GM08714 (cell line): ENCODE measurements around the gene DOCK1.

Experiments used
- H3K4me3 ChIP-seq: fragments of 200-500 bp; sonication (Bioruptor generic); 2 replicates; pipeline ENCODE4 v1.5.1; 2014; ENCODE audit warnings: mild to moderate bottlenecking, low read length, inconsistent platforms
- ZNF274 ChIP-seq: IDR thresholded peaks from 2 replicates; pipeline ENCODE4 v1.6.1; 2012; ENCODE audit warnings: mild to moderate bottlenecking, low read depth, low read length

The DOCK1 gene

GRCh38 chr10:127459918-127460317 lies 554.7 kb downstream of the DOCK1 start:
- no peak for TF ChIP-seq ZNF274
- H3K4me3 ChIP-seq: no peak overlapping the region

- no peak overlapping the region for H3K4me3 ChIP-seq
- no peak for TF ChIP-seq ZNF274
Observed at GRCh38 chr10:127462643-127463295, 557.5 kb downstream of the DOCK1 start.

GRCh38 chr10:127463548-127463947 lies 558.3 kb downstream of the DOCK1 start:
- TF ChIP-seq ZNF274: no peak
- no peak overlapping the region for H3K4me3 ChIP-seq

GRCh38 chr10:127464561-127464960 lies 559.3 kb downstream of the DOCK1 start:
- H3K4me3 ChIP-seq: no peak overlapping the region
- TF ChIP-seq ZNF274: no peak

DNA sequence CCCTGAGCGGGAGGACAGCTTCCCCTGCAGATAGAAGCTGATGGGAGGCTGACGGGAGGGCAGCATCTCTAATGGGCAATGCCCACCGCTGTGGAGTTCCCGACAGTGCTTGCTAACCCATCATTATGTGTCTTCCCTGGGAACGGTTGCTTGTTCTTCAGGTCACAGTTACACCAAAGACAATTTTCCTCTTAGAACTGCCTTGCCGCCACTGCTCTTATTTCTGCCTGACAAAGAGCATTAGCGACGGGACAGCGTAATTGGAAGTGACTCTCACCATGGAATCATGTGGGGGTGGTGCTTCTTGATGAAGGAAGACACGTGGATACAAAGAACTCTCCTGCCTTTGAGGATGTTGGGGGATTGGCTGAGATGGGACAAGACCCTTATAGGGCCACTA lies 562.6 kb downstream of the DOCK1 start:
- TF ChIP-seq ZNF274: no peak
- no peak overlapping the region for H3K4me3 ChIP-seq

- TF ChIP-seq ZNF274: no peak
- H3K4me3 ChIP-seq: no peak overlapping the region
Observed at GRCh38 chr10:127468632-127469031, 563.4 kb downstream of the DOCK1 start.

DNA sequence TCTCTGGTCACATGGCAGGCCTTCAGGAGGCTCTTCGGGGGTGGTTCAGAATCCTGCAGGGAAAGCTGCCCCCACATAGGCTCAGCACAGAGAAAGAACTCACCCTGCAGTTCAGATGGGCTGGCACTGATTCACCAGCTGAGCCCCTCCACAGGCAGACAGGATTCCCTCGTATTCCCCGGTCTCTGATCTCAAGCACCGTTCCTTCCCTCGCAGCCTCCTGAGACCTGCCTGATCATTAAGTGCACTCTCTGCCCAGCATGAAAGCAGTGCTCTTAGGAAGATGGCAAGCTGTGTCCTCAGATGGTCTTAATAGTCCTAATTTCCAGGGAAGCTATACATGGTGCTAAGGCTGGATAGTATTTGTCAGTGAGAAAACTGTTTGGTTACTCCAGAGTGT lies 565.7 kb downstream of the DOCK1 start:
- no peak for TF ChIP-seq ZNF274
- no peak overlapping the region for H3K4me3 ChIP-seq

- no peak for TF ChIP-seq ZNF274
- H3K4me3 ChIP-seq: no peak overlapping the region
Observed at GRCh38 chr10:127472976-127473375, 567.7 kb downstream of the DOCK1 start.

DNA sequence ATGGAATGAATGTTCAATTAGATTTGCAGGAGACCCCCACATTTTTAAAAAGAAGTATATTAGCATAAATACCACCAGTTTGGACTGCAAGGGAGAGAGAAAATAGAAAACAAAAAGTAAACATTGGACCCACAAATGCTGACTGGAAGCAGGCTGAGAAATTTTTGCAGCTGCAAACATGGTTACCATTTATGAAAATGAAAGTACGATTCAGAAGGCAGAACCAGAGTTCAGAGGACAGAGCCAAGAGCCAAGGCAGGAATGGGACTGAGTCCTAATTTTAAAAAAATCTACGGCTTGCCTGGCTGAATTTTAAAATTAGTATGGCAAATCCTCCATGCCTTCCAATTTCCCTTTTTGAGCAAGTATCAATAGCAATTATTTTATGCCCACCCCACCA lies 569.3 kb downstream of the DOCK1 start:
- no peak overlapping the region for H3K4me3 ChIP-seq
- no peak for TF ChIP-seq ZNF274

GRCh38 chr10:127485153-127485857 lies 580.1 kb downstream of the DOCK1 start:
- H3K4me3 ChIP-seq: no peak overlapping the region
- TF ChIP-seq ZNF274: no peak

- no peak overlapping the region for H3K4me3 ChIP-seq
- TF ChIP-seq ZNF274: no peak
Observed at GRCh38 chr10:127486355-127486754, 581.1 kb downstream of the DOCK1 start.

DNA sequence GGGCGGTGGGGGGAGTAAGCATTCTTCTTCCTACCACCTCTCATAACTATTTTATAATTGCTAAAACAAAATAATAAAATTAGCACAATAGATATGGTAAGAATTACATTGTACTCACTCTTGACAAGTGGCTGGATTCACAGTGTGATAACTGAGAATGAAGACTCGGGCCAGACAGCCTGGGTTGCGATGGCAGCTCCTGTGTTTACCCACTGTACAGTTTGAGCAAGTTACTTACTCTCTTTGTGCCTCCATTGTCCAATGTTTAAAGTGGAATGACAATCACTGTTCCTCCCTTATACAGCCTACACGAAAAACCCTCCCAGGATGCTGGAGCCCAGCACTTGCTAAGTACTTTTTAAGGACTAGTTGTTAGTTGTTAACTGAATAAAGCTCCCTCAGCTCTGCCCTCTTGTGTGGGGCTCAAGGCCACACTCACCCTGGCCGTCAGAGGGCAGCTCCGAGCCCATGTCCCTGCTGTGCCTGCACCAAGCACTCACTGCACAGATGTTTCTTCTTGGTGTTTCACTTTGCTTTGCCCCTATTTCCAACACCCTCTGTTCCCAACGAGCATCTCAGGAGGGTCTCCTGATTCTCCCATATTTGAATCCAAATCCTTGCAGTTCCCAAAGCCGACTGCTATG lies 587.5 kb downstream of the DOCK1 start:
- no peak overlapping the region for H3K4me3 ChIP-seq
- no peak for TF ChIP-seq ZNF274

- H3K4me3 ChIP-seq: no peak overlapping the region
- no peak for TF ChIP-seq ZNF274
Observed at GRCh38 chr10:127496035-127496434, 590.8 kb downstream of the DOCK1 start.

GRCh38 chr10:127497685-127498084 lies 592.5 kb downstream of the DOCK1 start:
- TF ChIP-seq ZNF274: no peak
- no peak overlapping the region for H3K4me3 ChIP-seq

GRCh38 chr10:127498087-127498486 lies 592.9 kb downstream of the DOCK1 start:
- H3K4me3 ChIP-seq: no peak overlapping the region
- TF ChIP-seq ZNF274: no peak
